A549 (cell line): ENCODE results near the gene GRAMD2B.

Source experiments
- CHD2 ChIP-seq: fragments of 150-350 bp; IDR thresholded peaks from 2 replicates; pipeline ENCODE4 v1.6.1; 2014; ENCODE audit warnings: low read length; ENCODE audit not compliant: partially characterized antibody
- CHD4 ChIP-seq: fragments of 200-600 bp; sonication (generic); IDR thresholded peaks from 2 replicates; pipeline ENCODE4 v1.6.1; 2016; ENCODE audit warnings: antibody characterized with exemption, mild to moderate bottlenecking, borderline replicate concordance
- EP300 ChIP-seq, 2 experiments: fragments of >200 bp; sonication (Bioruptor Twin); formaldehyde crosslinking; IDR thresholded peaks; 2 replicates in 1 of 2; 3 replicates in 1 of 2; pipeline ENCODE4 v1.6.1; 2016 to 2017
- HDAC2 ChIP-seq: fragments of 200-600 bp; sonication (generic); IDR thresholded peaks from 2 replicates; pipeline ENCODE4 v1.6.1; 2016
- HOXB5 ChIP-seq: fragments of 250-450 bp; sonication (Bioruptor Pico); IDR thresholded peaks from 2 replicates; pipeline ENCODE4 v1.5.0; 2020; ENCODE audit warnings: mild to moderate bottlenecking, moderate library complexity
- KDM1A ChIP-seq: fragments of 200-600 bp; sonication (generic); IDR thresholded peaks from 2 replicates; pipeline ENCODE4 v1.6.1; 2016; ENCODE audit warnings: low read depth, mild to moderate bottlenecking
- MAZ ChIP-seq: fragments of 150-350 bp; IDR thresholded peaks from 2 replicates; pipeline ENCODE4 v1.6.1; 2014; ENCODE audit warnings: antibody characterized with exemption, low read depth, low read length, borderline replicate concordance
- POLR2A ChIP-seq: IDR thresholded peaks from 2 replicates; pipeline ENCODE4 v1.6.1; 2012; ENCODE audit warnings: mild to moderate bottlenecking, low read length
- RFX5 ChIP-seq: fragments of 450-650 bp; IDR thresholded peaks from 2 replicates; pipeline ENCODE4 v1.7.1; 2014; ENCODE audit warnings: antibody characterized with exemption, mild to moderate bottlenecking, moderate library complexity
- SMC3 ChIP-seq: fragments of >200 bp; sonication (Bioruptor Twin); formaldehyde crosslinking; IDR thresholded peaks from 3 replicates; pipeline ENCODE4 v1.6.1; 2018; ENCODE audit warnings: inconsistent platforms
- TF ChIP-seq, protein P1 (sequence below): fragments of >200 bp; sonication (Bioruptor Twin); formaldehyde crosslinking; IDR thresholded peaks from 3 replicates; pipeline ENCODE4 v1.5.1; 2016
- TF ChIP-seq, protein P2 (sequence below): fragments of >200 bp; sonication (Bioruptor Twin); formaldehyde crosslinking; IDR thresholded peaks from 3 replicates; pipeline ENCODE4 v1.6.1; 2016

DNA sequence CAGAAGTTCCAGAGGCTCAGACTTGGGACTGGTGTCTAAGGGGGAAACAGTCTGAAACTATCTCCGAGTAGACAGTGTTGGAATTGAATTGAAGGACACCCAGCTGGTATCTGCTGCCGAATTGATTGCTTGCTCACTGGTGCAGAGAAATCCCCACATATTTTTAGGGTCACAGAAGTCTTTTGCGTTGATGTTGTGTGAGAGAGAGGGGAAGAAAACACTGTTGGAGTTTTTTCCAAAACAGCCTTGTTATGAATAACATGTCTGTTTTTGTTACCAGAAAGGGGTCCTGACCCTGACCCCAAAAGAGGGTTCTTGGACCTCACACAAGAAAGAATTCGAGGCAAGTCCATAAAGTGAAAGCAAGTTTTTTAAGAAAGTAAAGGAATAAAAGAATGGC is 90.5 kb downstream of the GRAMD2B start:
- TF ChIP-seq, protein P1, sequence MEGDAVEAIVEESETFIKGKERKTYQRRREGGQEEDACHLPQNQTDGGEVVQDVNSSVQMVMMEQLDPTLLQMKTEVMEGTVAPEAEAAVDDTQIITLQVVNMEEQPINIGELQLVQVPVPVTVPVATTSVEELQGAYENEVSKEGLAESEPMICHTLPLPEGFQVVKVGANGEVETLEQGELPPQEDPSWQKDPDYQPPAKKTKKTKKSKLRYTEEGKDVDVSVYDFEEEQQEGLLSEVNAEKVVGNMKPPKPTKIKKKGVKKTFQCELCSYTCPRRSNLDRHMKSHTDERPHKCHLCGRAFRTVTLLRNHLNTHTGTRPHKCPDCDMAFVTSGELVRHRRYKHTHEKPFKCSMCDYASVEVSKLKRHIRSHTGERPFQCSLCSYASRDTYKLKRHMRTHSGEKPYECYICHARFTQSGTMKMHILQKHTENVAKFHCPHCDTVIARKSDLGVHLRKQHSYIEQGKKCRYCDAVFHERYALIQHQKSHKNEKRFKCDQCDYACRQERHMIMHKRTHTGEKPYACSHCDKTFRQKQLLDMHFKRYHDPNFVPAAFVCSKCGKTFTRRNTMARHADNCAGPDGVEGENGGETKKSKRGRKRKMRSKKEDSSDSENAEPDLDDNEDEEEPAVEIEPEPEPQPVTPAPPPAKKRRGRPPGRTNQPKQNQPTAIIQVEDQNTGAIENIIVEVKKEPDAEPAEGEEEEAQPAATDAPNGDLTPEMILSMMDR, result no peak
- TF ChIP-seq, protein P2, sequence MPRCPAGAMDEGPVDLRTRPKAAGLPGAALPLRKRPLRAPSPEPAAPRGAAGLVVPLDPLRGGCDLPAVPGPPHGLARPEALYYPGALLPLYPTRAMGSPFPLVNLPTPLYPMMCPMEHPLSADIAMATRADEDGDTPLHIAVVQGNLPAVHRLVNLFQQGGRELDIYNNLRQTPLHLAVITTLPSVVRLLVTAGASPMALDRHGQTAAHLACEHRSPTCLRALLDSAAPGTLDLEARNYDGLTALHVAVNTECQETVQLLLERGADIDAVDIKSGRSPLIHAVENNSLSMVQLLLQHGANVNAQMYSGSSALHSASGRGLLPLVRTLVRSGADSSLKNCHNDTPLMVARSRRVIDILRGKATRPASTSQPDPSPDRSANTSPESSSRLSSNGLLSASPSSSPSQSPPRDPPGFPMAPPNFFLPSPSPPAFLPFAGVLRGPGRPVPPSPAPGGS, result no peak
- no peak for TF ChIP-seq HDAC2
- TF ChIP-seq CHD2, result no peak
- no peak for TF ChIP-seq SMC3
- no peak for TF ChIP-seq RFX5
- no peak for TF ChIP-seq KDM1A
- TF ChIP-seq POLR2A, result no peak
- no peak for TF ChIP-seq HOXB5 (CRISPR knock-in tag)
- no peak for TF ChIP-seq EP300 (IDR thresholded peaks at IDR 0.05)
- no peak for TF ChIP-seq MAZ
- no peak for TF ChIP-seq CHD4
